CD4-positive, alpha-beta T cell treated with Interleukin-15 for 4 hours (primary cell): ENCODE measurements around the gene FERMT2.
"Not testable (repeated sequence)": the region's sequence is repeated elsewhere in the genome, so short reads cannot be mapped to it uniquely, and the experiment has no call there.

Experiments
- DNase-seq: peaks from one replicate; pipeline ENCODE4 v3.0.0-alpha.2; 2020; ENCODE audit warnings: low spot score

FERMT2 gene

GRCh38 chr14:52939427-52939826 lies 11.4 kb downstream of the FERMT2 start:
- no peak for DNase-seq

- DNase-seq: no peak
These were observed 13.0 kb downstream of the FERMT2 start for GRCh38 chr14:52937869-52938268.

- no peak for DNase-seq
These were observed 13.5 kb downstream of the FERMT2 start for GRCh38 chr14:52937306-52937705.

GRCh38 chr14:52936437-52936836 lies 14.4 kb downstream of the FERMT2 start:
- no peak for DNase-seq

- no peak for DNase-seq
These were observed 15.0 kb downstream of the FERMT2 start for GRCh38 chr14:52935833-52936232.

GRCh38 chr14:52934762-52935161 lies 16.1 kb downstream of the FERMT2 start:
- DNase-seq: no peak

GRCh38 chr14:52929192-52929807 lies 21.6 kb downstream of the FERMT2 start:
- no peak for DNase-seq

- no peak for DNase-seq
These were observed 23.9 kb downstream of the FERMT2 start for GRCh38 chr14:52926953-52927352.

GRCh38 chr14:52923902-52924575 lies 26.8 kb downstream of the FERMT2 start:
- no peak for DNase-seq

GRCh38 chr14:52922656-52923055 lies 28.2 kb downstream of the FERMT2 start:
- DNase-seq: no peak

- DNase-seq: no peak
These were observed 28.8 kb downstream of the FERMT2 start for GRCh38 chr14:52922059-52922458.

- DNase-seq: not testable (repeated sequence)
These were observed 30.4 kb downstream of the FERMT2 start for GRCh38 chr14:52920411-52920810.

- no peak for DNase-seq
These were observed 30.9 kb downstream of the FERMT2 start for GRCh38 chr14:52919971-52920370.

GRCh38 chr14:52918486-52918885 lies 32.4 kb downstream of the FERMT2 start:
- DNase-seq: peak; percentile 65

GRCh38 chr14:52917735-52918134 lies 33.1 kb downstream of the FERMT2 start:
- DNase-seq: no peak

- no peak for DNase-seq
These were observed 36.6 kb downstream of the FERMT2 start for GRCh38 chr14:52914295-52914694.

GRCh38 chr14:52913271-52913670 lies 37.6 kb downstream of the FERMT2 start:
- no peak for DNase-seq

GRCh38 chr14:52911904-52912303 lies 38.9 kb downstream of the FERMT2 start:
- DNase-seq: no peak

- no peak for DNase-seq
These were observed 40.3 kb downstream of the FERMT2 start for GRCh38 chr14:52910572-52910971.

- no peak for DNase-seq
These were observed 42.9 kb downstream of the FERMT2 start for GRCh38 chr14:52907949-52908348.

- no peak for DNase-seq
These were observed 44.7 kb downstream of the FERMT2 start for GRCh38 chr14:52906141-52906601.

GRCh38 chr14:52902971-52903619 lies 47.8 kb downstream of the FERMT2 start:
- no peak for DNase-seq

GRCh38 chr14:52901357-52901980 lies 49.4 kb downstream of the FERMT2 start:
- DNase-seq: no peak
